CD4-positive, alpha-beta memory T cell (primary cell): ENCODE measurements around the gene LPCAT3. TPM values are rescaled to one million over a fixed set of nuclear protein-coding genes. Genes with fewer than 3 reads are reported as not detected.

Experiments
- CTCF ChIA-PET: fragments of 350-600 bp; sonication (Branson Sonifier 250); formaldehyde crosslinking; loops from one replicate; lab custom pipeline; 2021; ENCODE audit warnings: inconsistent platforms; ENCODE audit not compliant: partially characterized antibody; lab: Charles Lee
- POLR2A ChIA-PET: fragments of 350-600 bp; sonication (Branson Sonifier 250); formaldehyde crosslinking; loops from one replicate; lab custom pipeline; 2021; ENCODE audit not compliant: partially characterized antibody; lab: Charles Lee
- DNase-seq, 5 donors: peaks; one replicate each; pipeline versions ENCODE4 v3.0.0 to v3.0.0-alpha.2; 2020 to 2022; ENCODE audit warnings: mixed read lengths in 1 of 5
- H3K27ac ChIP-seq: one replicate; pipeline ENCODE4 v1.7.0; 2013; ENCODE audit warnings: low read depth, low read length
- H3K27me3 ChIP-seq: 2 replicates; pipeline ENCODE4 v1.7.0; 2013; ENCODE audit warnings: mild to moderate bottlenecking, low read length, moderate library complexity; ENCODE audit not compliant: insufficient read depth
- H3K36me3 ChIP-seq: 2 replicates; pipeline ENCODE4 v1.7.0; 2013; ENCODE audit warnings: mild to moderate bottlenecking, low read length, moderate library complexity; ENCODE audit not compliant: insufficient read depth
- H3K4me1 ChIP-seq: 2 replicates; pipeline ENCODE4 v1.7.0; 2013; ENCODE audit warnings: mild to moderate bottlenecking, low read length, moderate library complexity; ENCODE audit not compliant: insufficient read depth
- H3K4me3 ChIP-seq, 2 donors: one replicate each; pipeline ENCODE4 v1.7.0; 2013; ENCODE audit warnings: low read length in 2 of 2, mild to moderate bottlenecking in 1 of 2
- H3K9me3 ChIP-seq, 2 donors: one replicate each; pipeline ENCODE4 v1.7.0; 2013; ENCODE audit warnings: low read length in 2 of 2, control low read depth in 1 of 2; ENCODE audit not compliant: control insufficient read depth in 1 of 2
- H3K27ac Mint-ChIP-seq, 7 donors: one replicate each; pipeline ENCODE4 v1.8.0; 2020 to 2021; ENCODE audit warnings: mixed read lengths in 7 of 7, mild to moderate bottlenecking in 6 of 7, inconsistent platforms in 3 of 7, moderate library complexity in 3 of 7
- H3K27me3 Mint-ChIP-seq, 2 donors: one replicate each; pipeline ENCODE4 v1.8.0; 2020 to 2021; ENCODE audit warnings: mixed read lengths in 2 of 2
- H3K36me3 Mint-ChIP-seq, 2 donors: one replicate each; pipeline ENCODE4 v1.8.0; 2020 to 2021; ENCODE audit warnings: mixed read lengths in 2 of 2, inconsistent platforms in 1 of 2, mild to moderate bottlenecking in 1 of 2
- H3K4me1 Mint-ChIP-seq, 4 donors: one replicate each; pipeline ENCODE4 v1.8.0; 2020 to 2021; ENCODE audit warnings: mixed read lengths in 4 of 4, mild to moderate bottlenecking in 1 of 4
- H3K4me3 Mint-ChIP-seq, 8 donors: one replicate each; pipeline ENCODE4 v1.8.0; 2020 to 2021; ENCODE audit warnings: mixed read lengths in 8 of 8, mild to moderate bottlenecking in 7 of 8, moderate library complexity in 6 of 8, inconsistent platforms in 3 of 8
- H3K9me3 Mint-ChIP-seq, 8 donors: one replicate each; pipeline ENCODE4 v1.8.0; 2020 to 2021; ENCODE audit warnings: mixed read lengths in 8 of 8, mild to moderate bottlenecking in 5 of 8, inconsistent platforms in 3 of 8, moderate library complexity in 1 of 8
- intact Hi-C: fragments of 100-400 bp; cut with micrococcal nuclease; formaldehyde crosslinking; loops from one replicate; pipeline ENCODE4 v1.15.1; 2023
- polyA plus RNA-seq, 2 donors: library from polyadenylated mRNA; unstranded; fragments of 300-500 nt; fragmentation: Illumina TruSeq; gene quantifications; one replicate each; pipeline ENCODE4 v1.2.3, GENCODE V29; 2021
- total RNA-seq, 2 experiments: library from RNA; stranded (reverse); gene quantifications; one replicate each; pipeline ENCODE4 v1.2.3, GENCODE V29; 2021

Gene LPCAT3
- total and polyA plus RNA-seq, 4 experiments from 2014 or later = 18.3 to 33.8 (median 23.4) TPM

DNA sequence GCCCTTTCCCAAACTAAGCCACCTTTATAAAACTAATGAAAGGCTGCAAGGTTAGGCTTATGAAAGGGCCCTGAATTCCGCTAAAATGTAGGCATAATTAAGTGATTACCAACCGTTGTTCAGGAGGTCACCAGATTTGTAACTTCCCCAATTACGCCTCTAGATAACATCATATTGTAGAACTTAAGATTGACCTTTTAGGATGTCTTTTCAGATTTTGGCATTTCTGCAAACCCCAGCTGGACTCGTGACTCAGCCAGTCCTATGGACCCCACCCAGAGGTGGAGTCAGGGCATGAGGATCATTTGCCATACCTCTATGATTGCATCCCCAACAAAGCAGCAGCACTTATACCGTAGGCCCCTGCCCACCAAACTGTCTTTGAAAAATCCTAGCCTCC, 3.7 kb upstream of the LPCAT3 start:
- H3K36me3 ChIP-seq = no peaks in the 10 kb centered on the region
- Mint-ChIP-seq H3K36me3 (no peaks in the 10 kb centered on the region), H3K4me3 (no peak overlapping the region), H3K4me1 (peaks cover 7 to 22% (median 9%) of the 10 kb centered on the region in 4 donors), H3K27ac (no peak overlapping the region), H3K9me3 (no peaks in the 10 kb centered on the region), H3K27me3 (no peaks in the 10 kb centered on the region)
- no peak overlapping the region for H3K4me3 ChIP-seq
- no peak for DNase-seq
- CTCF ChIA-PET = interaction anchor here (0.7 to 2.4 kb wide), 4 partner anchors 12 to 86 kb away, joined by 3 to 5 read pairs (median 3); no protein-coding TSS in a partner anchor
- no peaks in the 10 kb centered on the region for H3K27me3 ChIP-seq
- H3K27ac ChIP-seq = no peak overlapping the region
- intact Hi-C loops = no loop called here
- no peaks in the 10 kb centered on the region for H3K9me3 ChIP-seq
- peaks cover 16% of the 10 kb centered on the region for H3K4me1 ChIP-seq
- POLR2A ChIA-PET = interaction anchor here (1.2 kb wide), 1 partner anchor 78 kb away, joined by 3 read pairs; the partner anchor contains the start of genes C12orf57 and RNU7-1

DNA sequence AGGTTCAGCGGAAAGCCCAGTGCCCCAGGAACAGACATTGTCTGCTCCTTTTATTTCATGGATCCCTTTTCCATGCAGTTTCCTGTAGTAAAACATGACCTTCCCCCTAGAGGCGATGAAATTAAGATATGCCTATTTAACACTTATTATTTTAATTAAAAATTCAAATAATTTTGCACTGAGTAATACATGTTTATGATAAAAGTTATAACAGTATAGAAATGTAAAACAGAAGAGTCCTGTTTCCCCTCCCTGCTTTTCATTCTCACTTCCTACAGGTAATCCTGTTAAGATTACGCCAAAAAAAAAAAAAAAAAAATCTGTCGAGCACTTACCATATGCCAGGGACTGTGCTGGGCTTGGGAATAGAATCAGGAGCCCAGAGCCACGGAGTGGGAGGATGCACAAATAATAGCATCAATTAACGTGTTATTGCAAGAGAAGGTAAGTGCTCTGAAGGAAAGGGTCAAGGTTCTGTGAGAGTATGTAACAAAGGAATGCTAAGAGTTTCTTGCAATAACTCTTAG, 830 bp upstream of the LPCAT3 start:
- H3K9me3 Mint-ChIP-seq = no peaks in the 10 kb centered on the region
- ChIA-PET POLR2A (interaction anchor here (0.8 to 3.5 kb wide), 17 partner anchors 11 to 355 kb away, joined by 3 to 48 read pairs (median 8); partner anchors contain the start of genes C12orf57, C1RL, EMG1 and PTPN6), CTCF (interaction anchor here (0.7 to 2.3 kb wide), 9 partner anchors 11 to 114 kb away, joined by 3 to 9 read pairs (median 5); partner anchors contain the start of gene LRRC23)
- intact Hi-C loops = loop anchor here (2.0 to 5.0 kb wide), 2 partner anchors 73 to 90 kb away; partner anchors contain the start of genes C1R and C1RL
- H3K4me3 Mint-ChIP-seq = peak overlapping the region; percentile 86 to 99 (median 95)
- peaks cover 0 to 2% of the 10 kb centered on the region in 2 donors for H3K36me3 Mint-ChIP-seq
- H3K27me3 Mint-ChIP-seq = no peaks in the 10 kb centered on the region
- Histone ChIP-seq H3K4me3 (peak overlapping the region in 1 of 2 donors; percentile 72), H3K4me1 (peaks cover 23% of the 10 kb centered on the region), H3K9me3 (no peaks in the 10 kb centered on the region), H3K27ac (peak overlapping the region; percentile 85), H3K27me3 (no peaks in the 10 kb centered on the region), H3K36me3 (peaks cover 1% of the 10 kb centered on the region)
- DNase-seq = no peak
- peak overlapping the region; percentile 84 to 98 (median 94) for H3K27ac Mint-ChIP-seq
- peaks cover 18 to 37% (median 21%) of the 10 kb centered on the region in 4 donors for H3K4me1 Mint-ChIP-seq

- H3K27me3 Mint-ChIP-seq = no peaks in the 10 kb centered on the region
- DNase-seq = no peak
- CTCF ChIA-PET = interaction anchor here (0.7 to 2.3 kb wide), 28 partner anchors 8 to 148 kb away, joined by 3 to 15 read pairs (median 5); partner anchors contain the start of genes C12orf57, C1RL, LRRC23 and RNU7-1
- no peaks in the 10 kb centered on the region for H3K9me3 Mint-ChIP-seq
- peaks cover 20 to 37% (median 27%) of the 10 kb centered on the region in 4 donors for H3K4me1 Mint-ChIP-seq
- H3K36me3 Mint-ChIP-seq = peaks cover 10 to 13% of the 10 kb centered on the region in 2 donors
- H3K27ac Mint-ChIP-seq = peak overlapping the region; percentile 90 to 98 (median 95)
- H3K27ac ChIP-seq = peak overlapping the region; percentile 85
- peak overlapping the region; percentile 86 to 99 (median 95) for H3K4me3 Mint-ChIP-seq
- POLR2A ChIA-PET = interaction anchor here (0.6 to 3.5 kb wide), 29 partner anchors 10 to 354 kb away, joined by 3 to 48 read pairs (median 5); partner anchors contain the start of genes C12orf57, C1RL, COPS7A and EMG1
- intact Hi-C loops = loop anchor here (1.0 to 5.0 kb wide), 9 partner anchors 48 to 166 kb away; partner anchors contain the start of genes C12orf57, C1R, C1RL and EMG1
- no peaks in the 10 kb centered on the region for H3K27me3 ChIP-seq
- peaks cover 23% of the 10 kb centered on the region for H3K4me1 ChIP-seq
- peaks cover 7% of the 10 kb centered on the region for H3K36me3 ChIP-seq
- H3K4me3 ChIP-seq = peak overlapping the region; percentile 72 to 76
- no peaks in the 10 kb centered on the region for H3K9me3 ChIP-seq
These were observed 366 bp downstream of the LPCAT3 start for GRCh38 chr12:7017870-7018349.

DNA sequence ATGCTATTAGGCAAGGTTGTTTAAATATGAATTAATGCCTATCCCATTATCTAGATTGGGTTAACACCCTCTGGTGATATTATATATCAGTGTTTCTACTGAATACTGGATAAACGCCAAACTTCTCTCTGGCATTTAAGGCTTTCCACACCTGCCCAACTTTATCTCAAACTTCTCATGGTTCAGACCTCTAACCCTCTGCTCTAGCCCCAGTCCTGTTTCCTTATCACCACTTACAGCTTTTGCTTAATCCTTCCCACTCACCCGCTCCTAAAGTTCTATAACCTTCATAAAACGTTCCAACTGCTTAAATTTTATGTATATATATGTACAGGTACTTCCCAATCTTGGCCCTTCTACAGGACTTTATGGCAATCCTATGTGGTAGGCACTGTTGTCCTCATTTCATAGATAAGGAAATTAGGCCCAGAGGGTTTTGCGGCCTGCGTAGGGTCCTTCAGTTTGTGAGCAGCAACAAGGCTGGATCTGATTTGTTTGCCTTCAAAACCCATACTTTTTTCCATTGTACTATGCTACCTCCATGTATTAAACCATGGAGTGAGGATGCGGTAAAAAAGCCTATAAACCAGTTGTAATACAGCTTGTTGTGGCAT, 1.2 kb downstream of the LPCAT3 start:
- peaks cover 7% of the 10 kb centered on the region for H3K36me3 ChIP-seq
- Mint-ChIP-seq H3K9me3 (no peaks in the 10 kb centered on the region), H3K4me1 (peaks cover 22 to 41% (median 27%) of the 10 kb centered on the region in 4 donors), H3K36me3 (peaks cover 15 to 17% of the 10 kb centered on the region in 2 donors), H3K4me3 (peak overlapping the region; percentile 86 to 99 (median 95)), H3K27ac (peak overlapping the region in 6 of 7 donors; percentile 87 to 98 (median 95)), H3K27me3 (no peaks in the 10 kb centered on the region)
- H3K4me3 ChIP-seq = peak overlapping the region; percentile 72 to 76
- POLR2A ChIA-PET = interaction anchor here (1.6 to 3.5 kb wide), 9 partner anchors 9 to 328 kb away, joined by 4 to 48 read pairs (median 9); partner anchors contain the start of genes C12orf57, LRRC23, PTPN6 and RNU7-1
- H3K27me3 ChIP-seq = no peaks in the 10 kb centered on the region
- intact Hi-C loops = loop anchor here (5.0 kb wide), 1 partner anchor 75 kb away; the partner anchor contains the start of gene C1R
- DNase-seq = no peak
- no peak overlapping the region for H3K27ac ChIP-seq
- peaks cover 23% of the 10 kb centered on the region for H3K4me1 ChIP-seq
- H3K9me3 ChIP-seq = no peaks in the 10 kb centered on the region
- CTCF ChIA-PET = interaction anchor here (1.3 to 2.3 kb wide), 5 partner anchors 9 to 96 kb away, joined by 3 to 9 read pairs (median 6); partner anchors contain the start of gene C1RL

DNA sequence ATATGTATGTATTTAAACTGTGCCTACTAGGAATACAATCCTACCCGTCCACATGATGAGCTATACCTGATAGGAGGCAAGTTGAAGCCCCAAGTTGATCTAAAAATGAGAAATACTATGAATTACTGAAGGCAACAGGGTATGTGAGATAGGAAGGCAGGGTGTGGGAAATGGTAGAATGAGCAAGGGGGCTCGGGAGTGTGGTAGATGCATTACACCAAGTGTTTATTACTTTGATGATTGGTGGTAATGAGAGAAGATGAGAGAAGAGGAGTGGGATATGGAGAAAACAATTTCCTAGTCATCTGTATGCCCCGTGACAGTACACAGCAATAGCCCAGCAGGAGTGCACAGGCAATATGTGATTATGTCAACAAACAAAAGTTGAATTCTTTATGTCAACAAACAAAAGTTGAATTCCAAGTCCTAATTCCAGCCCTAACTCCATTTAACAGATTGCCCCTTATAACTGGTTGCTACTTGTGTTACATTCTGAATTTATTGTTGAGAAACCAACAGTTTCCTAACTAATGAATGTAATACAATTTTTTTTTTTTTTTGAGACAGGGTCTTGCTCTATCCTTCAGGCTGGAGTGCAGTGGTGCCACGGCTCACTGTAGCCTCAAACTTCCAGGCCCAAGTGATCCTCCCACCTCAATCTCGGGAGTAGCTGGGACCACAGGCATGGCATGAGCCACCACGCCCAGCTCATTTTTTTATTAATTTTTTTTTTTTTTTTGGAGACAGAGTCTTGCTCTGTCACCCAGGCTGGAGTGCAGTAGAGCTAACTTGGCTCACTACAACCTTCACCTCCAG, 2.5 kb downstream of the LPCAT3 start:
- H3K9me3 Mint-ChIP-seq = no peaks in the 10 kb centered on the region
- intact Hi-C loops = loop anchor here (5.0 kb wide), 1 partner anchor 77 kb away; the partner anchor contains the start of gene C1R
- POLR2A ChIA-PET = interaction anchor here (3.5 kb wide), 1 partner anchor 71 kb away, joined by 48 read pairs; the partner anchor contains the start of genes C12orf57 and RNU7-1

GRCh38 chr12:7013101-7013500, 5.2 kb downstream of the LPCAT3 start:
- CTCF ChIA-PET = no interaction called here
- H3K27me3 ChIP-seq = no peaks in the 10 kb centered on the region

More for the DNA sequence above, 2.5 kb downstream of the LPCAT3 start:
- peak overlapping the region in 4 of 8 donors; percentile 3 to 43 (median 34) for H3K4me3 Mint-ChIP-seq
- H3K27me3 ChIP-seq = no peaks in the 10 kb centered on the region
- no peak overlapping the region for H3K27ac Mint-ChIP-seq
- no peak overlapping the region for H3K4me3 ChIP-seq
- H3K9me3 ChIP-seq = no peaks in the 10 kb centered on the region
- H3K4me1 Mint-ChIP-seq = peaks cover 22 to 41% (median 27%) of the 10 kb centered on the region in 4 donors
- peaks cover 7% of the 10 kb centered on the region for H3K36me3 ChIP-seq
- peaks cover 15 to 18% of the 10 kb centered on the region in 2 donors for H3K36me3 Mint-ChIP-seq
- CTCF ChIA-PET = interaction anchor here (0.6 to 0.7 kb wide), 2 partner anchors 15 to 31 kb away, joined by 3 read pairs; no protein-coding TSS in a partner anchor
- DNase-seq = no peak
- H3K27me3 Mint-ChIP-seq = no peaks in the 10 kb centered on the region
- H3K4me1 ChIP-seq = peaks cover 23% of the 10 kb centered on the region
- no peak overlapping the region for H3K27ac ChIP-seq

More at GRCh38 chr12:7013101-7013500, 5.2 kb downstream of the LPCAT3 start:
- Mint-ChIP-seq H3K4me1 (peaks cover 25 to 37% (median 30%) of the 10 kb centered on the region in 4 donors), H3K4me3 (no peak overlapping the region), H3K9me3 (no peaks in the 10 kb centered on the region), H3K36me3 (peaks cover 23 to 27% of the 10 kb centered on the region in 2 donors), H3K27ac (peak overlapping the region in 1 of 7 donors; percentile 33), H3K27me3 (no peaks in the 10 kb centered on the region)
- Histone ChIP-seq H3K9me3 (no peaks in the 10 kb centered on the region), H3K4me1 (peaks cover 21% of the 10 kb centered on the region), H3K36me3 (peaks cover 7% of the 10 kb centered on the region), H3K4me3 (no peak overlapping the region), H3K27ac (no peak overlapping the region)
- DNase-seq = no peak
- intact Hi-C loops = no loop called here
- POLR2A ChIA-PET = no interaction called here
